C4-2B (cell line): ENCODE measurements around the gene PLCG2.

Experiments used
- ZFX ChIP-seq: fragments of 450-650 bp; IDR thresholded peaks from 2 replicates; pipeline ENCODE4 v1.6.1; 2017
- TF ChIP-seq, protein P1 (sequence below): fragments of 450-650 bp; conservative IDR thresholded peaks from 2 replicates; pipeline ENCODE4 v1.5.1; 2017; ENCODE audit warnings: mild to moderate bottlenecking

DNA sequence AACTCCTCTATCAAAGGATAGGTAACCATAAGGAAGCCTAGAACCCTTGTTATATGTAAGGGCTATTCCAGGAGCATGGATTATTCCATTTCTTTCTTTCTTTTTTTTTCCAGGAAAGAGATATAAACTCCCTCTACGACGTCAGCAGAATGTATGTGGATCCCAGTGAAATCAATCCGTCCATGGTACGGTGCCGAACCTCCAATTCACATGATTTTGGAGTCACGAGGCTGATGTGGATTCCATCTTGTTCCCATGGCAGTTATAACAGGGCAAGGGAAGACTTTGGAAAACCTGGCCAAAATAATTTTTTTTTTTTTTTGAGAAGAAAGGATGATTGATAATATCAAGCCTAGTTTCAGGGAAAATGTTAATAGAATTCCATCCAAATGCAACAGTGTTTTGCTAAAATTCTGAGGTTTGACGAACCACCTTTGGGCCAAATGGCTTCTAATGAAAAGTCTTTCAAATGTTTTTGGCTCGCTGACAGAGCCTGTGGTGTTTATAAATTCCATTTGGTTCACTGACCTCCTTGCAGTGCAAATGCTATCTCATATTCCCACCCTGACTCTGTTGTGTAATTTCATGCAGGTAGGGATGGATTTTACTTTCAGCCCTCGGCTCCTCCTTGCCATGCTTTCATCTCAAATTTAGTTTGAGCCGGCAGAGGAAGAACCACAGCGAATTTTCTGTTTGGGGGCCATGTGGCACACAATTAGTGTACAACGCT is 142.2 kb downstream of the PLCG2 start:
- TF ChIP-seq, protein P1, sequence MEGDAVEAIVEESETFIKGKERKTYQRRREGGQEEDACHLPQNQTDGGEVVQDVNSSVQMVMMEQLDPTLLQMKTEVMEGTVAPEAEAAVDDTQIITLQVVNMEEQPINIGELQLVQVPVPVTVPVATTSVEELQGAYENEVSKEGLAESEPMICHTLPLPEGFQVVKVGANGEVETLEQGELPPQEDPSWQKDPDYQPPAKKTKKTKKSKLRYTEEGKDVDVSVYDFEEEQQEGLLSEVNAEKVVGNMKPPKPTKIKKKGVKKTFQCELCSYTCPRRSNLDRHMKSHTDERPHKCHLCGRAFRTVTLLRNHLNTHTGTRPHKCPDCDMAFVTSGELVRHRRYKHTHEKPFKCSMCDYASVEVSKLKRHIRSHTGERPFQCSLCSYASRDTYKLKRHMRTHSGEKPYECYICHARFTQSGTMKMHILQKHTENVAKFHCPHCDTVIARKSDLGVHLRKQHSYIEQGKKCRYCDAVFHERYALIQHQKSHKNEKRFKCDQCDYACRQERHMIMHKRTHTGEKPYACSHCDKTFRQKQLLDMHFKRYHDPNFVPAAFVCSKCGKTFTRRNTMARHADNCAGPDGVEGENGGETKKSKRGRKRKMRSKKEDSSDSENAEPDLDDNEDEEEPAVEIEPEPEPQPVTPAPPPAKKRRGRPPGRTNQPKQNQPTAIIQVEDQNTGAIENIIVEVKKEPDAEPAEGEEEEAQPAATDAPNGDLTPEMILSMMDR: no peak
- no peak for TF ChIP-seq ZFX
